ENCODE measurements around the gene ARHGDIA.
A peak's percentile ranks its signal among the peaks of the same experiment; 100 is the strongest.

ARHGDIA gene

DNA sequence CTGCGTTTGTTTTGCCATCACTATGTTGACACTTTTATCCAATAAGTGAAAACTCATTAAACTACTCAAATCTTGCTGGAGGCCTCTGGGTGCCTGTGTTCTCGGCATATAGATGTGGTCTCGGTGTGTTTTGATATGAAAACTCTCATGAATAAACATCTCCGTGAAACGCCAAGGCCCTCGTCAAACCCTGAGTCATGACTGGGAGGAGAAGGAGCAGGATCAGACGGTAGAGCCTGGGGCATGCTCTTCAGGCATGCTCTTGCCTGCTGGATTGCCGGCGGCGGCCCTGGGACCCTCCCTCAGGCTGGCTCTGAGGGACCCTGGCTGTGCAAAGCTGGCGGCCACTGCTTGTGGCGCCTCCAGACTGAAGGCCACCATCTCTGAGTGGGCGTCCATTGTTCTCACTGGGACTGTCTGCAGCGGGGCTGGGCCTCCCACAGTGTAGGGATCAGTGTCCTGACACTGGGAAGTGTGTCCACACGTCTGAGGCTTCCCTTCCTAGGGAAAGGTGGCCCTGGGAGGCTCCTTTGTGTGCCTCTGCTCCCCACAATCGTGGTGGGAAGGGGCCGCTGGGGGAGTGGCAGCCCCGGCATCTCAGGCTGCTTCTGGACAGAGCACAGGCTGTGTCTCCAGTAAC is 29.2 kb upstream of the ARHGDIA start:
- TF ChIP-seq, protein P1, sequence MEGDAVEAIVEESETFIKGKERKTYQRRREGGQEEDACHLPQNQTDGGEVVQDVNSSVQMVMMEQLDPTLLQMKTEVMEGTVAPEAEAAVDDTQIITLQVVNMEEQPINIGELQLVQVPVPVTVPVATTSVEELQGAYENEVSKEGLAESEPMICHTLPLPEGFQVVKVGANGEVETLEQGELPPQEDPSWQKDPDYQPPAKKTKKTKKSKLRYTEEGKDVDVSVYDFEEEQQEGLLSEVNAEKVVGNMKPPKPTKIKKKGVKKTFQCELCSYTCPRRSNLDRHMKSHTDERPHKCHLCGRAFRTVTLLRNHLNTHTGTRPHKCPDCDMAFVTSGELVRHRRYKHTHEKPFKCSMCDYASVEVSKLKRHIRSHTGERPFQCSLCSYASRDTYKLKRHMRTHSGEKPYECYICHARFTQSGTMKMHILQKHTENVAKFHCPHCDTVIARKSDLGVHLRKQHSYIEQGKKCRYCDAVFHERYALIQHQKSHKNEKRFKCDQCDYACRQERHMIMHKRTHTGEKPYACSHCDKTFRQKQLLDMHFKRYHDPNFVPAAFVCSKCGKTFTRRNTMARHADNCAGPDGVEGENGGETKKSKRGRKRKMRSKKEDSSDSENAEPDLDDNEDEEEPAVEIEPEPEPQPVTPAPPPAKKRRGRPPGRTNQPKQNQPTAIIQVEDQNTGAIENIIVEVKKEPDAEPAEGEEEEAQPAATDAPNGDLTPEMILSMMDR (conservative IDR thresholded peaks at IDR 0.05) = no peak
- H3K27ac ChIP-seq = no peak overlapping the region

GRCh38 chr17:81899514-81900166 is 28.5 kb upstream of the ARHGDIA start:
- TF ChIP-seq, protein P1 (conservative IDR thresholded peaks at IDR 0.05) = no peak
- no peak overlapping the region for H3K27ac ChIP-seq

- TF ChIP-seq, protein P1 (conservative IDR thresholded peaks at IDR 0.05) = no peak
- no peak overlapping the region for H3K27ac ChIP-seq
Observed at GRCh38 chr17:81898885-81899284, 27.7 kb upstream of the ARHGDIA start.

- no peak overlapping the region for H3K27ac ChIP-seq
- TF ChIP-seq, protein P1 (conservative IDR thresholded peaks at IDR 0.05) = no peak
Observed at GRCh38 chr17:81898029-81898866, 27.1 kb upstream of the ARHGDIA start.

DNA sequence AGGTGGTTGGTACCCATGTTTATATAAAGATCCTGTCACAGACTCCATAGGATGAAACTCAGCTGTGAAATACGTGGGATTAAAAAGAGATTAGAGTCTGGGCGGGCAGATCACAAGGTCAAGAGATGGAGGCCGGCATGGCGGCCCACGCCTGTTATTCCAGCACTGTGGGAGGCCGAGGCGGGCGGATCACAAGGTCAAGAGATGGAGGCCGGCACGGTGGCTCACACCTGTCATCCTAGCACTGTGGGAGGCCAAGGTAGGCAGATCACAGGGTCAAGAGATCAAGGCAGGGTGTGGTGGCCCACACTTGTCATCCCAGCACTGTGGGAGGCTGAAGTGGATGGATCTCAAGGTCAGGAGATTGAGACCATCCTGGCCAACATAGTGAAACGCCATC is 24.3 kb upstream of the ARHGDIA start:
- TF ChIP-seq, protein P1 (conservative IDR thresholded peaks at IDR 0.05) = no peak
- H3K27ac ChIP-seq = no peak overlapping the region

DNA sequence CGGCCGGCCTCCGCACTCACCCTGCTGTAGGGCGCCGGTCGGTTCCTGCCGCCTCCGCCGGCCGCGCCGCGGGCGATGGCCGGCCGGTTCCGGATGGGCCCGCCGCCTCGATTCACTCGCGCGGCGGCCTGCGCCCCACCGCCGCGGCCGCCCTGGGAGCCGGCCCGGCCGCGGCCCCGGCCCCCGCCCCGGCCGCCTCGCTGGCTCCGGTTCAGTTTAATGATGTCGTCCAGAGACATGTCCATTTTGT is 20.1 kb upstream of the ARHGDIA start:
- TF ChIP-seq, protein P1 (conservative IDR thresholded peaks at IDR 0.05) = no peak
- peak overlapping the region; percentile 96 for H3K27ac ChIP-seq

- TF ChIP-seq, protein P1 (conservative IDR thresholded peaks at IDR 0.05) = no peak
- H3K27ac ChIP-seq = peak overlapping the region; percentile 96
Observed at GRCh38 chr17:81890447-81891302, 19.5 kb upstream of the ARHGDIA start.

Data from VCaP (cell line).